GM23338 (cell line): ENCODE results near the gene AP3M1. TPM values are rescaled to one million over a fixed set of nuclear protein-coding genes. Genes with fewer than 3 reads are reported as not detected.

Experiments used
- ATAC-seq: fragments of 200-7000 bp; cut with Tn5 transposase; 3 replicates; pipeline ENCODE4 v1.9.1; 2020
- DNase-seq: peaks from one replicate; pipeline ENCODE4 v3.0.0-alpha.2; 2015; ENCODE audit warnings: low spot score
- H2AFZ ChIP-seq: fragments of 200-600 bp; sonication (generic); 2 replicates; pipeline ENCODE4 v1.8.0; 2016; ENCODE audit warnings: antibody characterized with exemption, mild to moderate bottlenecking, moderate library complexity
- H3F3A ChIP-seq: fragments of 200-600 bp; sonication (generic); replicated peaks from 2 replicates; pipeline ENCODE4 v1.8.0; 2017; ENCODE audit warnings: antibody characterized with exemption, mixed run types, low read depth
- H3K27ac ChIP-seq: fragments of 200-600 bp; sonication (generic); 2 replicates; pipeline ENCODE4 v1.6.1; 2016; ENCODE audit warnings: low read depth
- H3K27me3 ChIP-seq: fragments of 200-600 bp; sonication (generic); 2 replicates; pipeline ENCODE4 v1.8.0; 2016; ENCODE audit warnings: mild to moderate bottlenecking, mixed run types, moderate library complexity; ENCODE audit not compliant: insufficient read depth
- H3K36me3 ChIP-seq: fragments of 200-600 bp; sonication (generic); 2 replicates; pipeline ENCODE4 v1.8.0; 2016; ENCODE audit warnings: mild to moderate bottlenecking; ENCODE audit not compliant: insufficient read depth
- H3K4me1 ChIP-seq: fragments of 200-600 bp; sonication (generic); 2 replicates; pipeline ENCODE4 v1.8.0; 2016; ENCODE audit warnings: mild to moderate bottlenecking, moderate library complexity; ENCODE audit not compliant: insufficient read depth
- H3K4me2 ChIP-seq: fragments of 200-600 bp; sonication (generic); 2 replicates; pipeline ENCODE4 v1.7.1; 2017; ENCODE audit warnings: mixed run types
- H3K4me3 ChIP-seq: fragments of 200-600 bp; sonication (generic); 2 replicates; pipeline ENCODE4 v1.6.1; 2016; ENCODE audit warnings: mixed run types
- H3K79me2 ChIP-seq: fragments of 200-600 bp; sonication (generic); replicated peaks from 2 replicates; pipeline ENCODE4 v1.8.0; 2017; ENCODE audit warnings: mild to moderate bottlenecking; ENCODE audit not compliant: insufficient read depth
- H3K9me2 ChIP-seq: fragments of 200-600 bp; sonication (generic); 2 replicates; pipeline ENCODE4 v1.8.0; 2017; ENCODE audit not compliant: insufficient read depth
- H4K20me1 ChIP-seq: fragments of 200-600 bp; sonication (generic); replicated peaks from 2 replicates; pipeline ENCODE4 v1.8.0; 2017; ENCODE audit warnings: mild to moderate bottlenecking; ENCODE audit not compliant: insufficient read depth
- H3K27ac Mint-ChIP-seq: 2 replicates; pipeline ENCODE4 v1.8.0; 2020; ENCODE audit warnings: inconsistent platforms, mild to moderate bottlenecking, moderate library complexity, mixed read lengths
- H3K27me3 Mint-ChIP-seq: 3 replicates; pipeline ENCODE4 v1.8.0; 2022; ENCODE audit warnings: low read depth, mild to moderate bottlenecking, moderate library complexity, mixed read lengths, inconsistent platforms; ENCODE audit not compliant: insufficient read depth, poor library complexity
- H3K36me3 Mint-ChIP-seq: 3 replicates; pipeline ENCODE4 v1.8.0; 2021; ENCODE audit warnings: low read depth, mild to moderate bottlenecking, inconsistent platforms, moderate library complexity, mixed read lengths
- H3K4me1 Mint-ChIP-seq: 3 replicates; pipeline ENCODE4 v1.8.0; 2020; ENCODE audit warnings: mild to moderate bottlenecking, inconsistent platforms, mixed read lengths
- H3K4me3 Mint-ChIP-seq: 3 replicates; pipeline ENCODE4 v1.8.0; 2021; ENCODE audit warnings: moderate library complexity, mild to moderate bottlenecking, inconsistent platforms, mixed read lengths
- H3K9me3 Mint-ChIP-seq: 3 replicates; pipeline ENCODE4 v1.8.0; 2020; ENCODE audit warnings: moderate library complexity, mild to moderate bottlenecking, inconsistent platforms, mixed read lengths
- CREB1 ChIP-seq: fragments of 250-450 bp; sonication (Bioruptor Pico); IDR thresholded peaks from 2 replicates; pipeline ENCODE4 v1.5.0; 2020; ENCODE audit warnings: low read depth, mild to moderate bottlenecking, moderate library complexity
- CTCF ChIP-seq, 2 experiments: fragments of 200-600 bp in 1 of 2; sonication (generic) in 1 of 2; conservative IDR thresholded peaks; 2 replicates each; pipeline versions ENCODE4 v1.5.1 to v1.6.1; 2016 to 2017; ENCODE audit warnings: antibody characterized with exemption in 2 of 2, low read depth in 2 of 2, mild to moderate bottlenecking in 2 of 2, moderate library complexity in 1 of 2
- ETS1 ChIP-seq: IDR thresholded peaks from 2 replicates; pipeline ENCODE4 v1.6.1; 2016; ENCODE audit warnings: antibody characterized with exemption
- EZH2 ChIP-seq: fragments of 200-600 bp; sonication (generic); IDR thresholded peaks from one replicate; pipeline ENCODE4 v1.8.0; 2017; ENCODE audit warnings: antibody characterized with exemption, mild to moderate bottlenecking, low read depth; ENCODE audit not compliant: unreplicated experiment
- EZH2phosphoT487 ChIP-seq: fragments of 200-600 bp; sonication (generic); IDR thresholded peaks from one replicate; pipeline ENCODE4 v1.8.1; 2018; ENCODE audit warnings: antibody characterized with exemption; ENCODE audit not compliant: unreplicated experiment
- JUNB ChIP-seq: IDR thresholded peaks from one replicate; pipeline ENCODE4 v1.6.1; 2016; ENCODE audit warnings: antibody characterized with exemption; ENCODE audit not compliant: unreplicated experiment
- NANOG ChIP-seq: IDR thresholded peaks from 2 replicates; pipeline ENCODE4 v1.6.1; 2016; ENCODE audit warnings: antibody characterized with exemption, borderline replicate concordance
- POLR2AphosphoS5 ChIP-seq: IDR thresholded peaks from 2 replicates; pipeline ENCODE4 v1.6.1; 2016; ENCODE audit warnings: antibody characterized with exemption, low read depth
- STAT1 ChIP-seq: IDR thresholded peaks from one replicate; pipeline ENCODE4 v1.6.1; 2016; ENCODE audit warnings: antibody characterized with exemption; ENCODE audit not compliant: unreplicated experiment
- ZNF114 ChIP-seq: fragments of 250-450 bp; sonication (Bioruptor Pico); IDR thresholded peaks from 2 replicates; pipeline ENCODE4 v1.5.0; 2020; ENCODE audit warnings: mild to moderate bottlenecking, moderate library complexity
- ZNF331 ChIP-seq: fragments of 250-450 bp; sonication (Bioruptor Pico); IDR thresholded peaks from 2 replicates; pipeline ENCODE4 v1.5.0; 2020; ENCODE audit warnings: low read depth, mild to moderate bottlenecking, moderate library complexity
- polyA plus RNA-seq: library from polyadenylated mRNA; unstranded; fragments of >200 nt; fragmentation: Nextera tagmentation; extraction: Ambion mirVana; gene quantifications from 2 replicates; pipeline ENCODE4 v1.2.1, GENCODE V29; 2016
- total RNA-seq: library from RNA; depleted of rRNA; stranded (reverse); fragments of >200 nt; shearing (Covaris generic); gene quantifications from 2 replicates; pipeline ENCODE4 v1.2.3, GENCODE V29; 2014
- TF ChIP-seq, protein P1 (sequence below): IDR thresholded peaks from one replicate; pipeline ENCODE4 v1.6.1; 2018; ENCODE audit warnings: antibody characterized with exemption; ENCODE audit not compliant: unreplicated experiment
- TF ChIP-seq, protein P2 (sequence below): fragments of 250-450 bp; sonication (Bioruptor Pico); IDR thresholded peaks from 2 replicates; pipeline ENCODE4 v1.5.0; 2020; ENCODE audit warnings: mild to moderate bottlenecking, moderate library complexity

Gene AP3M1
- total and polyA plus RNA-seq, 2 experiments from 2014 or later: 13.8 to 41.7 TPM

- no peaks in the 10 kb centered on the region for H3F3A ChIP-seq
- no peaks in the 10 kb centered on the region for H3K4me1 ChIP-seq
- DNase-seq: no peak
- H3K9me2 ChIP-seq: no peaks in the 10 kb centered on the region
- H3K9me3 Mint-ChIP-seq: no peaks in the 10 kb centered on the region
- no peak overlapping the region for H3K27ac Mint-ChIP-seq
- no peak overlapping the region for H3K4me3 Mint-ChIP-seq
- peaks cover 69% of the 10 kb centered on the region for H3K79me2 ChIP-seq
- peaks cover 4% of the 10 kb centered on the region; the same call in 2 of the 3 replicates for H3K36me3 Mint-ChIP-seq
- H3K27ac ChIP-seq: no peak overlapping the region
- H3K4me1 Mint-ChIP-seq: peaks cover 3% of the 10 kb centered on the region; the same call in 2 of the 3 replicates
- no peaks in the 10 kb centered on the region for H3K27me3 ChIP-seq
- H3K36me3 ChIP-seq: no peaks in the 10 kb centered on the region
- H2AFZ ChIP-seq: no peak overlapping the region
- TF ChIP-seq ETS1 (no peak), ZNF114 (CRISPR knock-in tag) (no peak), CTCF (conservative IDR thresholded peaks at IDR 0.05; ENCODE audit: low read depth in 2 of 2) (no peak), POLR2AphosphoS5 (no peak), ZNF331 (CRISPR knock-in tag) (no peak), EZH2 (no peak), NANOG (no peak), EZH2phosphoT487 (no peak), CREB1 (no peak), STAT1 (no peak), JUNB (no peak)
- TF ChIP-seq, protein P1, sequence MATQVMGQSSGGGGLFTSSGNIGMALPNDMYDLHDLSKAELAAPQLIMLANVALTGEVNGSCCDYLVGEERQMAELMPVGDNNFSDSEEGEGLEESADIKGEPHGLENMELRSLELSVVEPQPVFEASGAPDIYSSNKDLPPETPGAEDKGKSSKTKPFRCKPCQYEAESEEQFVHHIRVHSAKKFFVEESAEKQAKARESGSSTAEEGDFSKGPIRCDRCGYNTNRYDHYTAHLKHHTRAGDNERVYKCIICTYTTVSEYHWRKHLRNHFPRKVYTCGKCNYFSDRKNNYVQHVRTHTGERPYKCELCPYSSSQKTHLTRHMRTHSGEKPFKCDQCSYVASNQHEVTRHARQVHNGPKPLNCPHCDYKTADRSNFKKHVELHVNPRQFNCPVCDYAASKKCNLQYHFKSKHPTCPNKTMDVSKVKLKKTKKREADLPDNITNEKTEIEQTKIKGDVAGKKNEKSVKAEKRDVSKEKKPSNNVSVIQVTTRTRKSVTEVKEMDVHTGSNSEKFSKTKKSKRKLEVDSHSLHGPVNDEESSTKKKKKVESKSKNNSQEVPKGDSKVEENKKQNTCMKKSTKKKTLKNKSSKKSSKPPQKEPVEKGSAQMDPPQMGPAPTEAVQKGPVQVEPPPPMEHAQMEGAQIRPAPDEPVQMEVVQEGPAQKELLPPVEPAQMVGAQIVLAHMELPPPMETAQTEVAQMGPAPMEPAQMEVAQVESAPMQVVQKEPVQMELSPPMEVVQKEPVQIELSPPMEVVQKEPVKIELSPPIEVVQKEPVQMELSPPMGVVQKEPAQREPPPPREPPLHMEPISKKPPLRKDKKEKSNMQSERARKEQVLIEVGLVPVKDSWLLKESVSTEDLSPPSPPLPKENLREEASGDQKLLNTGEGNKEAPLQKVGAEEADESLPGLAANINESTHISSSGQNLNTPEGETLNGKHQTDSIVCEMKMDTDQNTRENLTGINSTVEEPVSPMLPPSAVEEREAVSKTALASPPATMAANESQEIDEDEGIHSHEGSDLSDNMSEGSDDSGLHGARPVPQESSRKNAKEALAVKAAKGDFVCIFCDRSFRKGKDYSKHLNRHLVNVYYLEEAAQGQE: no peak
- TF ChIP-seq, protein P2, sequence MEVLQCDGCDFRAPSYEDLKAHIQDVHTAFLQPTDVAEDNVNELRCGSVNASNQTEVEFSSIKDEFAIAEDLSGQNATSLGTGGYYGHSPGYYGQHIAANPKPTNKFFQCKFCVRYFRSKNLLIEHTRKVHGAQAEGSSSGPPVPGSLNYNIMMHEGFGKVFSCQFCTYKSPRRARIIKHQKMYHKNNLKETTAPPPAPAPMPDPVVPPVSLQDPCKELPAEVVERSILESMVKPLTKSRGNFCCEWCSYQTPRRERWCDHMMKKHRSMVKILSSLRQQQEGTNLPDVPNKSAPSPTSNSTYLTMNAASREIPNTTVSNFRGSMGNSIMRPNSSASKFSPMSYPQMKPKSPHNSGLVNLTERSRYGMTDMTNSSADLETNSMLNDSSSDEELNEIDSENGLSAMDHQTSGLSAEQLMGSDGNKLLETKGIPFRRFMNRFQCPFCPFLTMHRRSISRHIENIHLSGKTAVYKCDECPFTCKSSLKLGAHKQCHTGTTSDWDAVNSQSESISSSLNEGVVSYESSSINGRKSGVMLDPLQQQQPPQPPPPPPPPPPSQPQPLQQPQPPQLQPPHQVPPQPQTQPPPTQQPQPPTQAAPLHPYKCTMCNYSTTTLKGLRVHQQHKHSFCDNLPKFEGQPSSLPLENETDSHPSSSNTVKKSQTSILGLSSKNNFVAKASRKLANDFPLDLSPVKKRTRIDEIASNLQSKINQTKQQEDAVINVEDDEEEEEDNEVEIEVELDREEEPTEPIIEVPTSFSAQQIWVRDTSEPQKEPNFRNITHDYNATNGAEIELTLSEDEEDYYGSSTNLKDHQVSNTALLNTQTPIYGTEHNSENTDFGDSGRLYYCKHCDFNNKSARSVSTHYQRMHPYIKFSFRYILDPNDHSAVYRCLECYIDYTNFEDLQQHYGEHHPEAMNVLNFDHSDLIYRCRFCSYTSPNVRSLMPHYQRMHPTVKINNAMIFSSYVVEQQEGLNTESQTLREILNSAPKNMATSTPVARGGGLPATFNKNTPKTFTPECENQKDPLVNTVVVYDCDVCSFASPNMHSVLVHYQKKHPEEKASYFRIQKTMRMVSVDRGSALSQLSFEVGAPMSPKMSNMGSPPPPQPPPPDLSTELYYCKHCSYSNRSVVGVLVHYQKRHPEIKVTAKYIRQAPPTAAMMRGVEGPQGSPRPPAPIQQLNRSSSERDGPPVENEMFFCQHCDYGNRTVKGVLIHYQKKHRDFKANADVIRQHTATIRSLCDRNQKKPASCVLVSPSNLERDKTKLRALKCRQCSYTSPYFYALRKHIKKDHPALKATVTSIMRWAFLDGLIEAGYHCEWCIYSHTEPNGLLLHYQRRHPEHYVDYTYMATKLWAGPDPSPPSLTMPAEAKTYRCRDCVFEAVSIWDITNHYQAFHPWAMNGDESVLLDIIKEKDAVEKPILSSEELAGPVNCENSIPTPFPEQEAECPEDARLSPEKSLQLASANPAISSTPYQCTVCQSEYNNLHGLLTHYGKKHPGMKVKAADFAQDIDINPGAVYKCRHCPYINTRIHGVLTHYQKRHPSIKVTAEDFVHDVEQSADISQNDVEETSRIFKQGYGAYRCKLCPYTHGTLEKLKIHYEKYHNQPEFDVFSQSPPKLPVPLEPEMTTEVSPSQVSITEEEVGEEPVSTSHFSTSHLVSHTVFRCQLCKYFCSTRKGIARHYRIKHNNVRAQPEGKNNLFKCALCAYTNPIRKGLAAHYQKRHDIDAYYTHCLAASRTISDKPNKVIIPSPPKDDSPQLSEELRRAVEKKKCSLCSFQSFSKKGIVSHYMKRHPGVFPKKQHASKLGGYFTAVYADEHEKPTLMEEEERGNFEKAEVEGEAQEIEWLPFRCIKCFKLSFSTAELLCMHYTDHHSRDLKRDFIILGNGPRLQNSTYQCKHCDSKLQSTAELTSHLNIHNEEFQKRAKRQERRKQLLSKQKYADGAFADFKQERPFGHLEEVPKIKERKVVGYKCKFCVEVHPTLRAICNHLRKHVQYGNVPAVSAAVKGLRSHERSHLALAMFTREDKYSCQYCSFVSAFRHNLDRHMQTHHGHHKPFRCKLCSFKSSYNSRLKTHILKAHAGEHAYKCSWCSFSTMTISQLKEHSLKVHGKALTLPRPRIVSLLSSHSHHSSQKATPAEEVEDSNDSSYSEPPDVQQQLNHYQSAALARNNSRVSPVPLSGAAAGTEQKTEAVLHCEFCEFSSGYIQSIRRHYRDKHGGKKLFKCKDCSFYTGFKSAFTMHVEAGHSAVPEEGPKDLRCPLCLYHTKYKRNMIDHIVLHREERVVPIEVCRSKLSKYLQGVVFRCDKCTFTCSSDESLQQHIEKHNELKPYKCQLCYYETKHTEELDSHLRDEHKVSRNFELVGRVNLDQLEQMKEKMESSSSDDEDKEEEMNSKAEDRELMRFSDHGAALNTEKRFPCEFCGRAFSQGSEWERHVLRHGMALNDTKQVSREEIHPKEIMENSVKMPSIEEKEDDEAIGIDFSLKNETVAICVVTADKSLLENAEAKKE (CRISPR knock-in tag): no peak
- no peak for ATAC-seq
- H3K4me3 ChIP-seq: no peak overlapping the region
- H3K4me2 ChIP-seq: no peak overlapping the region
- peaks cover 3% of the 10 kb centered on the region for H3K27me3 Mint-ChIP-seq
- H4K20me1 ChIP-seq: peaks cover 19% of the 10 kb centered on the region; the same call in 1 of the 2 replicates
Observed at GRCh38 chr10:74165530-74165901, 14.9 kb upstream of the AP3M1 start.
